Endodermal cell (in vitro differentiated cells): Measurements from ENCODE around the gene SDCCAG8. TPM values are rescaled to one million over a fixed set of nuclear protein-coding genes. Genes with fewer than 3 reads are reported as not detected.

ENCODE experiments used
- DNase-seq: peaks from one replicate; pipeline ENCODE4 v3.0.0-alpha.2; 2017
- H3K27ac ChIP-seq: 2 replicates; pipeline ENCODE4 v1.5.1; 2013; ENCODE audit warnings: mild to moderate bottlenecking, low read depth, low read length, moderate library complexity
- H3K27me3 ChIP-seq: 2 replicates; pipeline ENCODE4 v1.6.1; 2013; ENCODE audit warnings: mild to moderate bottlenecking, low read length, moderate library complexity; ENCODE audit not compliant: insufficient read depth, control insufficient read depth, poor library complexity, severe bottlenecking
- H3K36me3 ChIP-seq: 2 replicates; pipeline ENCODE4 v1.7.0; 2013; ENCODE audit warnings: mild to moderate bottlenecking, low read length, moderate library complexity; ENCODE audit not compliant: control insufficient read depth, insufficient read depth
- H3K4me1 ChIP-seq: one replicate; pipeline ENCODE4 v1.7.0; 2013; ENCODE audit warnings: low read length; ENCODE audit not compliant: control insufficient read depth, insufficient read depth
- H3K4me3 ChIP-seq: 2 replicates; pipeline ENCODE4 v1.5.1; 2013; ENCODE audit warnings: mild to moderate bottlenecking, low read length, moderate library complexity
- H3K9ac ChIP-seq: 2 replicates; pipeline ENCODE4 v1.6.1; 2013; ENCODE audit warnings: mild to moderate bottlenecking, low read length, moderate library complexity; ENCODE audit not compliant: poor library complexity, severe bottlenecking; ENCODE audit errors: extremely low read depth
- H3K9me3 ChIP-seq: 2 replicates; pipeline ENCODE4 v1.6.1; 2013; ENCODE audit warnings: mild to moderate bottlenecking, low read length, moderate library complexity; ENCODE audit not compliant: control insufficient read depth
- H3K27ac Mint-ChIP-seq: 2 replicates; pipeline ENCODE4 v1.8.0; 2020; ENCODE audit warnings: mixed read lengths
- H3K27me3 Mint-ChIP-seq: 2 replicates; pipeline ENCODE4 v1.8.0; 2021; ENCODE audit warnings: mild to moderate bottlenecking, mixed read lengths; ENCODE audit not compliant: insufficient read depth
- H3K36me3 Mint-ChIP-seq: 2 replicates; pipeline ENCODE4 v1.8.0; 2020; ENCODE audit warnings: low read depth, mixed read lengths
- H3K4me1 Mint-ChIP-seq: 2 replicates; pipeline ENCODE4 v1.8.0; 2020; ENCODE audit warnings: mixed read lengths
- H3K4me3 Mint-ChIP-seq: 2 replicates; pipeline ENCODE4 v1.8.0; 2020; ENCODE audit warnings: mild to moderate bottlenecking, moderate library complexity, mixed read lengths
- H3K9me3 Mint-ChIP-seq: 2 replicates; pipeline ENCODE4 v1.8.0; 2020; ENCODE audit warnings: mild to moderate bottlenecking, mixed read lengths
- CTCF ChIP-seq: fragments of 200-600 bp; sonication (generic); conservative IDR thresholded peaks from 2 replicates; pipeline ENCODE4 v1.5.0; 2021; ENCODE audit warnings: antibody characterized with exemption, mild to moderate bottlenecking
- WGBS, 2 experiments: methylation state at CpG; one replicate each; pipeline versions ENCODE4 v1.1.5 to v1.1.7; 2013; ENCODE audit warnings: missing lambda C conversion rate in 2 of 2, mixed read lengths in 1 of 2; ENCODE audit not compliant: insufficient coverage in 1 of 2, insufficient read length in 1 of 2; 5-methylcytosine and 5-hydroxymethylcytosine counted together
- total RNA-seq, 2 donors: library from RNA; stranded (reverse); fragmentation: NEBNext Ultra II Directional in 1 of 2; extraction: Animal tissue kit (Norgen Biotek cat#: 25700) in 1 of 2; gene quantifications; 2 replicates in 1 of 2; 3 replicates in 1 of 2; pipeline ENCODE4 v1.2.1, GENCODE V29; 2021

Gene SDCCAG8
- total RNA-seq, 2 donors from 2014 or later: 19.8 to 27.5 TPM

- Histone ChIP-seq H3K27ac (no peak overlapping the region), H3K36me3 (no peaks in the 10 kb centered on the region), H3K4me3 (no peak overlapping the region), H3K9ac (no peak overlapping the region), H3K27me3 (no peaks in the 10 kb centered on the region), H3K9me3 (no peaks in the 10 kb centered on the region), H3K4me1 (no peaks in the 10 kb centered on the region)
- Mint-ChIP-seq H3K27ac (no peak overlapping the region), H3K36me3 (no peaks in the 10 kb centered on the region), H3K27me3 (no peaks in the 10 kb centered on the region), H3K9me3 (no peaks in the 10 kb centered on the region), H3K4me3 (no peak overlapping the region), H3K4me1 (no peaks in the 10 kb centered on the region)
- WGBS, 2 experiments: 94% methylated on average over 9 to 17 of the region's 17 CpGs
- no peak for DNase-seq
- no peak for TF ChIP-seq CTCF
These were observed 198.6 kb downstream of the SDCCAG8 start for GRCh38 chr1:243454328-243454997.

- no peak for DNase-seq
- Histone ChIP-seq H3K36me3 (no peaks in the 10 kb centered on the region), H3K4me3 (no peak overlapping the region), H3K9ac (no peak overlapping the region), H3K4me1 (no peaks in the 10 kb centered on the region), H3K27me3 (no peaks in the 10 kb centered on the region), H3K9me3 (no peaks in the 10 kb centered on the region), H3K27ac (no peak overlapping the region)
- no peaks in the 10 kb centered on the region for H3K4me1 Mint-ChIP-seq
- WGBS, 2 experiments: 93 to 98% methylated on average over 10 to 11 of the region's 11 CpGs
- H3K27me3 Mint-ChIP-seq: no peaks in the 10 kb centered on the region
- H3K27ac Mint-ChIP-seq: no peak overlapping the region
- no peak overlapping the region for H3K4me3 Mint-ChIP-seq
- H3K36me3 Mint-ChIP-seq: no peaks in the 10 kb centered on the region
- H3K9me3 Mint-ChIP-seq: no peaks in the 10 kb centered on the region
- no peak for TF ChIP-seq CTCF
These were observed 200.2 kb downstream of the SDCCAG8 start for GRCh38 chr1:243455760-243456651.

- H3K27ac Mint-ChIP-seq: no peak overlapping the region
- Histone ChIP-seq H3K4me3 (no peak overlapping the region), H3K27ac (no peak overlapping the region), H3K4me1 (no peaks in the 10 kb centered on the region), H3K36me3 (no peaks in the 10 kb centered on the region), H3K9ac (no peak overlapping the region), H3K9me3 (no peaks in the 10 kb centered on the region), H3K27me3 (no peaks in the 10 kb centered on the region)
- 90 to 97% methylated on average over 8 to 9 of the region's 9 CpGs for WGBS, 2 experiments
- no peak for TF ChIP-seq CTCF
- DNase-seq: no peak
- no peak overlapping the region for H3K4me3 Mint-ChIP-seq
- H3K36me3 Mint-ChIP-seq: no peaks in the 10 kb centered on the region
- no peaks in the 10 kb centered on the region for H3K4me1 Mint-ChIP-seq
- no peaks in the 10 kb centered on the region for H3K9me3 Mint-ChIP-seq
- H3K27me3 Mint-ChIP-seq: no peaks in the 10 kb centered on the region
These were observed 201.6 kb downstream of the SDCCAG8 start for GRCh38 chr1:243457363-243457982.
